Mammary epithelial cell (primary cell): Measurements from ENCODE around the gene EFEMP2.

Source experiments
- CTCF ChIP-seq, 2 donors: IDR thresholded peaks in 1 of 2; conservative IDR thresholded peaks in 1 of 2; 2 replicates each; pipeline ENCODE4 v1.5.1; 2011 to 2012; ENCODE audit warnings: inconsistent platforms in 2 of 2, low read length in 2 of 2, mild to moderate bottlenecking in 2 of 2, control low read depth in 1 of 2, low read depth in 1 of 2; ENCODE audit not compliant: insufficient read depth in 1 of 2; ENCODE audit errors: extremely low read depth in 1 of 2
- EZH2 ChIP-seq: IDR thresholded peaks from 2 replicates; pipeline ENCODE4 v1.6.1; 2012; ENCODE audit warnings: low read length, inconsistent platforms, borderline replicate concordance

GRCh38 chr11:65882120-65883057, 9.8 kb upstream of the EFEMP2 start:
- TF ChIP-seq CTCF (conservative IDR thresholded peaks at IDR 0.05 in 1 of 2, IDR thresholded peaks at IDR 0.05 in 1 of 2; ENCODE audit: extremely low read depth in 1 of 2, insufficient read depth in 1 of 2, low read depth in 1 of 2, low read length in 2 of 2) = no peak
- TF ChIP-seq EZH2 = no peak
